Stimulated activated CD4-positive, alpha-beta T cell treated with anti-CD3 and anti-CD28 coated beads, Interleukin-4, amount 100 ng/mL, for 4 hours (primary cell): ENCODE data around the gene PRAC2.

Source experiments
- DNase-seq, 2 experiments: peaks; one replicate each; pipeline ENCODE4 v3.0.0-alpha.2; 2020

PRAC2 gene

GRCh38 chr17:48720266-48721008 lies 2.5 kb upstream of the PRAC2 start:
- no peak for DNase-seq

GRCh38 chr17:48721009-48721402 lies 2.0 kb upstream of the PRAC2 start:
- DNase-seq, result no peak

GRCh38 chr17:48722201-48722907 lies 631 bp upstream of the PRAC2 start, which contains the start of gene PRAC1:
PRAC1 (minus strand) TSS chr17:48722518; CDS start chr17:48722392, 126 bp downstream.
- DNase-seq, result no peak

- DNase-seq, result no peak
Measured at GRCh38 chr17:48723423-48724250, 652 bp downstream of the PRAC2 start.

GRCh38 chr17:48724251-48725003 lies 1.4 kb downstream of the PRAC2 start:
- peak; percentile 68 to 75 for DNase-seq

- no peak for DNase-seq
Measured at GRCh38 chr17:48725004-48725287, 2.0 kb downstream of the PRAC2 start.

- DNase-seq, result no peak
Measured at GRCh38 chr17:48725288-48726064, 2.5 kb downstream of the PRAC2 start.

GRCh38 chr17:48726114-48726915 lies 3.3 kb downstream of the PRAC2 start:
- no peak for DNase-seq

- DNase-seq, result no peak
Measured at GRCh38 chr17:48726916-48727286, 3.9 kb downstream of the PRAC2 start.

- DNase-seq, result no peak
Measured at GRCh38 chr17:48727415-48728175, 4.6 kb downstream of the PRAC2 start.

GRCh38 chr17:48728232-48729231 lies 5.5 kb downstream of the PRAC2 start, which contains the start of gene HOXB13:
HOXB13 (minus strand) TSS chr17:48728750; CDS start chr17:48728593, 157 bp downstream.
- peak; percentile 30 to 48 for DNase-seq

- no peak for DNase-seq
Measured at GRCh38 chr17:48729335-48730239, 6.6 kb downstream of the PRAC2 start.

GRCh38 chr17:48730240-48730550 lies 7.2 kb downstream of the PRAC2 start:
- DNase-seq, result no peak

GRCh38 chr17:48731355-48731754 lies 8.4 kb downstream of the PRAC2 start:
- DNase-seq, result no peak

GRCh38 chr17:48732688-48733629 lies 10.0 kb downstream of the PRAC2 start:
- no peak for DNase-seq

- DNase-seq, result no peak
Measured at GRCh38 chr17:48733632-48734328, 10.8 kb downstream of the PRAC2 start.
